Stimulated activated CD4-positive, alpha-beta T cell treated with anti-CD3 and anti-CD28 coated beads, Interleukin-1b, Interleukin-23, amount 100 ng/mL, for 48 hours (primary cell): ENCODE results near the gene SNCA.

Source experiments
- DNase-seq: peaks from one replicate; pipeline ENCODE4 v3.0.0-alpha.2; 2020

Gene SNCA

DNA sequence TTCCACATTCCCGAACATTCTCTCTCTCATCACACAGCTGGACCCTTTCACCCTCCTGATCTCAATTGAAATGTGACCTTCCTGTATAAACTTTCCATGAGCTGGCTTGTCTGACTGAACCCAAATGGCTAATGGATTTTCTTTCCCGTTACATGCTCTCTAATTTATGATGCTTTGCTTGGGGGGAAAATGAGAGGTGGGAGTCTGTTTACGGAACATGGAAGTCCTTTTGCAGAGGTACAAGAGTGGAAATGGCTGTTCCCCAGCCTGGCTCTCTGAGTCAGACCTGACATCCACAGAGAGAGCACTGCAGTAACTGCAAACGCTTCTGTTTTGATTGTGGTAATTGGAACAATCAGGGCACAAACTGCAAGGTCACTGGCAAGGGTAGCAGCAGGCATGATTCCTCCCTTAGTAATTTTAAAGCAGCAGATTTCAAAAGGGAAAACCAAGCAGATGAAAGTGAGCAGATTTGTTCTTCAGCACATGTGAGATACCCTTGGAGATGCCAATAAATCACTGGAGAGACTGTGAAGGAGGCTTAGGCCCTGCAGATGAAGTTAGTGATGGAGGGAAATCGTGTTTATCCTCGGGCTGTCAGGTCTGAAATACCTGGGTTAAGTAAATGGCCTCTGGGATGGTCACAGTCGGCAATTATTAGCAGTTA, 83.9 kb downstream of the SNCA start:
- no peak for DNase-seq

DNA sequence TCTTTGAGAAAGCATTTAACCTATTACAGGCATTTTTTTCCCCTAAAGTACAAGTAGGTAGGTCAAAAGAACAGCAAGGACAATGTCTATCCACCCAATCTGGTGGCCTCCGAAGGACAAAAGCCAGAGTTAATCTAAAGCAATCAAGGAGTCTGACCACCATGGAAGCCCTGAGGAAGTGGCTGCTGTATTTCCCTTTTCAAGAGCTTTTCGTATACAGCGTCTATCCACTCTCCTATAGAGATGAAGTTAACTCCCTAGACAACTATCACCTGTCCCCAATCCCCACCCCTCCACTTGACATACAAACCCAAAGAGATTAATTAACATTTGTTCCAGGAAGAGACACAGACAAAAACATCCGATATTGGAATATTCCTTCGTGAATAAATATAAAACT, 85.5 kb downstream of the SNCA start:
- DNase-seq = no peak

DNA sequence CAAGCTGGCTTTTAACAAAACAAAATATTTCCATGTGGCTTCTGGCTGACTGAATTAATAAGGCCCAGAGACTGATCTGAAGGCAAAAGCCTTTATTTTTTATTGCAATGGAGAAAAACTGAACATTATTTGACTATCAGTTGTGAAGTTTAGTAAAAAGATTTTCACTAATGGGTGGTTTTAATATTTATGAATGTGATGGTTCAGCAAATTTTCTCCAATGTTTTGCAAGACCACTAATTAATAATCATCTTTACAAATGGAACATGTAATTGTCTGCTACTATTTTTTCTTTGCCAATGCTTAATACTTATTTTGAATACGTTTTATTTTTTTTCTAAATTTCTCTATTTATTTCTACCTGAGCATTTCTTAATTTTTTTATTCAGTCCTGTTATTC, 90.6 kb downstream of the SNCA start:
- DNase-seq = no peak

DNA sequence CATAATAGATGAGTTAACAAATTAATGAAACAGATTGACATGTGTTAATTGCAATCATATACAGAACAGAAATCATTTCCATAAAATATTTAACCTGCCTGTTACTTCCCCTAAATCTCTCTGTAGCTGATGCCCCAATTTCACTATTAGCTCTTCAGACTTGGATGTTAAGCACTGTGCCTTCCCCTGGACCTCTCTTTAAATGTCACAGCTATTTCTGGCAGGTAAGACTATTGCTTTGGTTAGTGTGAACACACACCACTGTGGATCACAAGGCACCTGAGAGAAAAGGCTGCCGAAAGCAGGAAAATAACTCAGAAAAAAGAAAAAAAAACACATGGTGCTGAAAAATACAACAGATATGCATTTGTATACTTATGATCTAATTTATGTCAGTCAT, 91.3 kb downstream of the SNCA start:
- no peak for DNase-seq

DNA sequence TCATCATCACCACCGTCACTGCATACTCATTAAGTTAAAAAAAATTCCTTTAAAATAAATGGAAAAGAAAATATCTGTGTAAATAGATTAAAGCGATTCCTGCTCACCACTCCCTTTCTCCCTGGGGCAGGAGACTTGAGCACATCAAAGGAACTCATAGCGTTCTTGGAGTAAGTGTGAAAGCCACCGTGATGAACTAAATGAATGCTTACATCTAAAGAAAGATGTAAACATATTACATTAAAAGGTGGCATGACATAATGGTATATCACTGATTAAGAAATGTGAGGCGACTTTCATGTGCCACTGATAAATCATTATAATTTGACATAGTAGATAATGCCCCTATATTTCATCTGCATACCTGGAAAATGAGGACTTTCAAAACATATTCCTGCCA, 92.0 kb downstream of the SNCA start:
- DNase-seq = no peak

DNA sequence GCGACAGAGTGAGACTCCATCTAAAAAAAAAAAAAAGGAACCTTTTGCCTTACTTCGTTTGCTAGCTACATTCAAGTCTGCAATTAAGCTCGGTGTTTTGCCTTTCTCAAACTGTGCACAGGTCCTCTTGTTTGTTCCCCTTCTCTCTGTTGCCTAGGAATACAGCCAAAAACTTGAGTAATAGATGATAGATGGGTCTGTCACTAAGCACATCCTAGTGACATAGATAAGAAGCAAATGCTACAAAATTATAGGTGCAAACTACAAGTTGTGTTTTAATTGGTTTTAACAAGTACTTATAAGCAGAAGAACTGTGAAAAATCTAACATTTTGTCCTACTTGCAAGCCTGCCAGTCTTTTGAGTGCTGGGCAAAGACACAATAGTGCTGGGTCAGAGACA, 95.2 kb downstream of the SNCA start:
- no peak for DNase-seq

DNA sequence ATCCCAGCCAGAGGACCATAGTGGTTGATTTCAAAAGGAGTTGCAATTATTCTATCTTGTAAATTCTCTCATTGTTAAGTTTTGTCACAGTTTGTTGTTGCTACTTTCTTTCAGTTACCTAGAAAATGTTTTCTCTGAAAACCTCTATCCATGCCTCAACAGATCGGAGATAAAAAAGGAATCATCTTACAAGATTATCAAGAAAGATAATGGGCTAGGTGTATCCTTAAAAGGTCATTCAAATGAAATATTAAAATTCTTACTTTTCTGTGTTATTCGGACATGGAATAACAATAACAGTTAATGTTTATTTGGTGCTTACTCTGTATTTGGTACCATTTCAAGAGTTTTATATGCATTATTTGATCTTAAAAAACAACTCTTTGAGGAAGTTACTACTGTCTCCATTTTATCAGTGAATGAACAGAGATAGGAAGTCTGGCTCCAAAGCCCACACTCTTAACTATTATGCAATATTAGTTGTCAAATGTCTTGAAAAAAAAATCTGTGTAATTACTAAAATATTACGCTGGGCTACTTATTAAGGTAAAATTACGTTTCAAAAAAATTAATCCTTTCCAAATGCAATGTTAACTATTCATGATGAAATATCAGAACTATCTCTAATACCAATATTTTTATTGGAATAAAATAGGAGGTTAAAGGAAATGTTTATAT, 97.5 kb downstream of the SNCA start:
- DNase-seq = no peak

DNA sequence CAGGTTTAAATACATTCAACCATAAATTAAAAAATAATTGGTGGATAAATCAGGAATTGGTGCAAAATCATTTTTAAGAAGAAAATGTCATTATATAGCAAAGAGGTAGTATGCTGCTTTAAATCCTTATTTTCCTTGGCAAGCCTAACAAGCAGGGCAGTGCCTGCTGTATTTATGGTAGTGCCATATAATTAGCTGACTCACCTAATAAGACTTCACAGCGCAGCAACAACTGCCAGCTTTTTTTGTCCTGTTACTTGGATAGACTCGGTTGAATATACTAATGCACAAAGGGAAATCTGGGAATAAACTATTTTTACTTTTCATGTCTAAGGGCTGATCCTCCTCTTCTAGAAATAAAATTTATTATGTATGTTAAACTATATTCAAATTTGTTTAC, 99.1 kb downstream of the SNCA start:
- no peak for DNase-seq

DNA sequence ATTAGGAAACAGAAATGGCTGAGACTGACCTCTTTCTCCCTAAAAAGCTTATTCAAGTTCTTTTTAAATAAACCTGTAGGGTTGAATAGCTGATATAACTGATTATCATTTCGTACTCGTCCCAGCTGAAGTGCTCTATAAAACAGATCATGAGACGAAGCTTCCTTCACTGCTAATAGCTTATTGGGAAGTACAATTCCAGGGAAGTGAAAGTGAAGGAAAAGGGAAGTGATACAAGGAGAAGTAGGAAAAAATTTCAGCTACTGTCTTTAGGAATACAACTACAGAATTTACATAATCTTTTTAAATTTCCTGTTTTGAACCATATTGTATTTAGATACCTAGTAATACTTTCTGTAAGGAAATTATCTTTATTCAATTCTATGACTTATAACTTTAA, 103.0 kb downstream of the SNCA start:
- DNase-seq = no peak

DNA sequence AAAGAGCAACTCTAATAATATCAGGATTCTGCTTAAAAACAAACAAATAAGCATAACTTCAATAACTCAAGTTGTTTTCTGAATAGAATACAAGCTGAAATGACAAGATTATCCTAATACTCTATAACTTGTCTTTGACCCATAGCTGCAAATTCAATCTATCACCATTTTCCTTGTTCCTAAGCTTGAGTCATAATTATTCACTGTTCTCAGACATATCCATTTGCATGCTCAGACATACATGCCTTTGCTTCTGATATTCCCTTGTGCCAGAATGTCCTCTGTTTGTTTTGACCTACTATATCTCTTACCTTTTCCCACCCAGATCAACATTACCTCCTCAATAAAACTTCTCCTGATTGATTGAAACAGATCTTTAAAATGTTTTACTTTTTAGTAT, 109.7 kb downstream of the SNCA start:
- DNase-seq = no peak

DNA sequence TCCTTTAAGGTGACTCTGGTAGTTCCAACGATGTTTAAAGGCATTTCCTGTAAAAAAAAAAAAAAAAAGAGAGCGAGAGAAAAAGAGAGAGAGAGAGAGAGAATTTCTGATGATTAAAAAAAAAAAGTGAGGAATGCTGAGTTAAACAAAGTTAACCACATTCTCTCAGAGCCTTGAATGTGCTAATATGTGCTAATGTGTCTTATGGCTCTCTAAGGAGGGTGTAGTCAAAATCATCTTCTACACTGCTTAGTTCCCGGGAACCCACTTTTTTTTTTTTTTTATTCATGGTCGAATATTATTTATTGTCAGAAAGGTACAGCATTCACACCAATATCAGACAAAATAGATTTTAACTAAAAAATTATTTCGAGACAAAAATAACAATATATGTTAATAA, 111.7 kb downstream of the SNCA start:
- no peak for DNase-seq

DNA sequence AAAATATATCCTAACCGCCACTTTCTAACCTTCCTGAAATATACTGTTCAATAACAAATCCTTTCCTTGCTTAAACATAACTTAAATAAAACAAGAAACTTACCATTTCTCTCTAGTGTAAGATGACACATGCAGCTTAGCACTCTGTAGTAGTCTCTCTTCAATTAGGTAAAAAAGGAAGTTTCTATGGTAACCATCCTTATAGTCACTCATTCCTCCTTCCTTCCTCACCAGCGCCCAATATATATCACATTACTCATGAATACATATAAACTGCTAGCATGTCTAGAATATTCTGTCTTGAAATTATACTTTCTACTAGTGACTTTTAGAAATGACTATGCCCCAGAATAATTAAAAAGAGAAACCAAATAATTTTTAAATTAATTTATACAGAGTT, 112.2 kb downstream of the SNCA start:
- no peak for DNase-seq

DNA sequence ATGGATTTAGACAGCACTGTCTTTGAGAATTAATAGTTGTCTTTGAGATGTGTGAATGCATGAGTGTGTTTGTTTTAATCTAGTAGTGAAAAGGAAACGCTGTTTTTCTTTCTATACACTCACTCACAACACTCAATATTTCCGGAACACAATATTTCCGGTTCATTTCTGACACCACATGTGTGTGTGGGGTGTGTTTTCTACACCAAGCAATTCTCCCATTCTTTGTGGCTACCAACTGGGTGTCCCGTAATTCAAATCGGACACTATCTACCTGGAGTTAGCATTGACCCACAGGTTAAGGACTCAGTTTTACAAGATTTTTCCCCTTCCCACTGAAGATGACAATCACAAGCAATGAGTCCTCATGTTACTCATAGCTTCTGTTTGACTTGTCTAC, 113.9 kb downstream of the SNCA start:
- no peak for DNase-seq

DNA sequence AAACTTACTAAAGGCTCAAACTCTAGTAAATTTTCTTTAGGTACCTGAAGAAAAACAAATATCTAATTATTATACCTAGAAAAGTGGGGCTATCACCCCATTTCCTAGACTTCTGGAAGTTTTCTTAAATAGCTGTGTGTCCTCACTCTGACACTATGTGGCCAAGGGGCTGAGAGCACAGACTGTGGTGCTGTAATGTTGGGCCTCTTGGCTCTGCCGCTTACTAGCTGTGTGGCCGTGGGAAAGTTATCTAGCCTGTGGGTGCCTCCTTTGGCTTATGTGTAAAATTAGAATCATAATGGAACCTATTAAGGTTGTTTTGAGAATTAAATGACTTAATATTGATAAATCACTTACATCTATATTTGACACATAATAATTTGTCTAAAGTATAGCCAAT, 114.4 kb downstream of the SNCA start:
- DNase-seq = no peak

DNA sequence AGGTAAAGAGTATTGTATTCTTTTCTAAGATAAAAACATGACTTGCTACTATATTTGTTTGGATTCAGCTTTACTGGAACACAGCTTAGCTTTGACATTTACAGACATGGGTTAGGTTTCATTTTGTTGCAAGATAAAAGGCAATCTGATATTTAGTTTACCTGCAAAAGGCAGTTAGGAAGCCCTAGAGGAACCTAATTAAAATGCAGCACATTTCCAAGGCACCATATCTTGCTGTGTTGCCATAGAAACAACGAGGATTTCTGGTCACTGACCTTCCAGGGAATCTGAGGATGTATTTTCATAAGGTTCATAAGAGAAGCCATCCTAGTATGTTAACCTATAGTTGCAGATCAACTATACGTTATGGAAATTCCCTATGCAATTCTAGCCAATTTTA, 116.0 kb downstream of the SNCA start:
- no peak for DNase-seq

DNA sequence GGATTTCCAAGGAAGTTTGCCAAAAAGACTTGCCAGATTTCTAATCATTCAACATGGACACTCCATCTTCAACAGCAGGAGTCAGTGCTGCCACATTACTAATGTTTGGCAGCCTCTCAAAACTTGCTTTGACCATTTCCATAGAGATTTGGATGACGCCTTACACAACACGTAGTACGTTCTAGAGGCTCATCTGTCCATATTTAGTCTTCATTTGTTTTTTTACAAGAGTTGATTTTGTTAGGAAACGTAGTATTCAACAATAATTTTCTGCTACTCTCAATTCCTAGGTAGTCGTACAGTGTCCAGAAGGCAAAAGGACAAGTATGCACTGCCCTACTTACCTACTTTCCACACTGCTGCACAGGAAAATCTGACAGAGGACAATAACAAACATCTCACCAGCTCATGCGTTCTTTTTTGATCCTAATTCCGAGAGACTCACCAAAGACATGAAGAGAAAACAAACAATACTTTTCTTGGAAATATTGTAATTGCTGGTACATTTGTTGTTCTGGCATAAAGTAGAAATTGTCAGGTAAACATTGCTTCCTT, 117.3 kb downstream of the SNCA start:
- DNase-seq = no peak

DNA sequence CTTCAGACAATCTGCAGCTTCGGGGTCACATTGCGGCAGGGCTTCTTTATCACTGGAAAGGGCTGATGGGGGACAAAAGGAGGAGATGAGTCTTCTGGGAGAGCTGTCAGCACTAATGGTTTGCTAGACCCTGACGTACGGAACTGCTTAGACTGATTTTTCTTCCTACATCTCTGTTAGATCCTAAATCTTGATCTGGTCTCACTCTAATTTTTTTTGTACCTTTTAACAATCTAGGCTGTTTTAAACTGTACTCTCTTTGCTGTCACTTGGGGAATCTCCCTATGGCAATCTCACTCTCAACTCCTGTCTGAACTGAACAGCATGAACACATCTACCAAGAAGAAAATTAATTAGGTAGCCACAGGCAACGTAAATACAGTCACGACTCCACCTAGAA, 120.1 kb downstream of the SNCA start:
- DNase-seq = no peak

DNA sequence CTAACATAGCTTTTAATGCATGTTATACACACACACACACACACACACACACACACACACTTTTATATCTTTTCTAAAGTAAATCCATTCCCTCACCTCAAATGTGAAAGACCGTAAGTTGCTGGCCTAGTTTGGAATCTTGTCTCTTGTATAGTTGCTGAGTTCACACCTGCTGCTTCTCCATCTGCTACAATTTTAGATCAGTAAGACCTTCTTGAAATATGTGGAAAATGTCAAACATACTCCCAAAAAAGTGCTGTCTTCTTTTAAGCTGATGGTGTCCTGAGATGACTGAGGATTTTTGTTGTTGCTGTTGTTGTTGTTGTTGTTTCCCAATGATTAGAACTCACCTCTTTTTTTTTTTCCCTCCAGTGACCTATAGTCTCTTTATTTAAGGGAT, 121.3 kb downstream of the SNCA start:
- no peak for DNase-seq

DNA sequence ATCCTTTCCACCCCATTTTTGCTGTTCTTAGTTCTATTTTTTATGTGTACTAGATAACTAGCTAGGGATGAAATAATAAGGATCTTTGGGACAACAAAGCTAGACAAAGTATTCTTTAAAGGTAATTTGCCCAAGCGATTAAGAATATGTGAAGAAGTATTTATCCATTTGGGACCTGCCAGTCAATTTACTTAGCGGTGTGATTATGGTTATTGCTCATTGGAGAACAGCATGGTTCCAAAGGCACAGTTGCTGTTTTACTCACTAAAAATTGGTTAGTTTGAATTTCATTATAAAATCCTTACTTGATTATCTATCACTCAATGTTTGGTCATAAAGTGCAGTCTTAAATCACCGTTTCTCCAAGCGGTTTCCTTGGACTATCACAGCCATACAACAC, 124.1 kb downstream of the SNCA start:
- no peak for DNase-seq

DNA sequence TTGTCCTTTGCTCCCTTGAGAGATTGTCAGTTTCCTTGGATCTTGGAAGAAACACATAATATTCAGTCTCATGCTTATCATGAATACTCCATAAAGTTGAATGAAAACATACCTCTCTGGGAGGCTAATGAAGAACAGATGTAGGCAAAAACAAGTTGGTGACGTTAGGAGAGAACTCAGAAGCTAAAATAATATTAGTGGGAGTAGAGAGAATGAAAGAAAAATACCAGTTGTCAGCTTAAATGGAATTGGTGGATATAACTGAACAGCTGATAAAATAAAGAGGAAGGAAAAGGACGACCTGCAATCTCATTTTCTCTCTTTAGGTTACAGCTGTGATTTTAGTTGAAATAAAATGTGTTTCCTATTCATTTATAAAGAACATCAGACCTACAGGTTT, 124.8 kb downstream of the SNCA start:
- no peak for DNase-seq

DNA sequence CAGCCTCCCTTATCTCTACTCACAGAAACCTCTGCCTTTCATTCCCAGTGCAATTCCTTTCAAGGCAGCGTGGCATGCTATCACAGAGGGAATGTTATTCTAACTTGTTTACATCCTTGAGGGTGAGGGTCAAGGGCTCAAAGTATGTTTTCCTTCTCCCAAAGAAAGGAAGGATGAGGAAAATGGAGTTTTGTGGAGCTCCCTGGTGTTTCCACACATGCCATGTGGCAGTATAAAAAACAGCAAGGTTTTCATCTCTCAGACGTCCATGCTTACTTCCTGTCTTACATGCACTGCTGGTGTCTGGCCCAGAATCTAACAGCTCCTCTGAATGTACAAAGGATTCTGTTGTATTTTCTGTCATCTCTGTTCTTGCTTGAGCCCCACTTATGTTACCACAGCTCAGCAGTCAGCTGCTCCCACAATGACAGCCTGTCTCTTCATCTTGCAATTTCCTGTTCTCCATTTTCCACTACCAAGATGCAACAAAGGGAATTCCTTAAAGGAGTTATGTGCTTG, 128.0 kb downstream of the SNCA start:
- DNase-seq = no peak

DNA sequence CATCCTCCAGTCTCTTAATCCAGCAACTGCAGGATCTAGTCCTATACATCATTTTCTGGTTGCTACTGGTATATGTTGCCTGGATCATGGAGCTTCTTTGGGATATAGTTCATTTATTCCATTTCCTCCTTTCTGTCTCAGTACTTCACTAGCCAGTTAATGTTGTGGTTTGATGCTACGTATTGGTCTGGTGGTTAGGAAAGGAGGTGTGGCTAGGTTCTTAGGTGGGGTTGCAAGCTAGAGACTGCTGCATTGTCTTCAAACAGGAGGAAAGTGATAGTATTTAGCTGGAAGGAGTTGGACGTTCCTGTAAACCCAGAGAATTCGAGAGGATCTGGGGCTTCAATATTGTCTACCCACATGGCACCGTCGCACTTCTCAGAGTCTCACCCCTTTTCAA, 129.5 kb downstream of the SNCA start:
- DNase-seq = no peak

DNA sequence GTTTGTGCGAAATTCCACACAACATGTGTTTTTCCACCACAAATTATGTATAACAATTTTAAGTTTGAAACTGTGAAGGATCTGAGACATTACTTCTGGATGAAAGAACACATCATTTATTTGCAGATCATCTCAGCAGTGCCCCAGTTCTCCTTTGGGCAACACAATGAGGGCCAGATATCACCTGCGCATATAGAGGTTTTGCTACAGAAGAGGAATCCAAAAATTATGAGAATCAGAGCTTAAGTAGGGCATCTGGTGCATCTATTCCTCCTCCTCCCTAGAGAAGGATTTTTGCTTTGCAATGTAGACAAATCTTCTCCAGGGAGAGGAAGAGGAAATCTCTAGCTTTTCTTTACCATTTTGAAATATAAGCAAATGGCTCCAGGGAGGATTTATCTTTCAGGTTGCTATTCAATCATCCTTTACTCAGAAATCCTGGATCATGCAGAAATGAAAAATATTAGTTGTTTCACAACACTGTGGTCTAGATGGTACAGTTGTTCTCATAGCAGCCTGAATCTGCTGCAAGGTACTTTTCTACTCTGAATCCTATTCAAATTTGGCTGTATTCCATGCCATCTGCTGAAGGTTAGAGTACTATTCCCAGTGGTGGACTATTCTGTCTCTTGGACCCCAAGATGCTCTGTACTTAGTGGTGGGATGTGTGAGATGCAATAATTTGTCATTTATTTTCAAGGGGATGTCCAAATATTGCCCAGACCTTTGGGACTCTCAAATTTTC, 132.1 kb downstream of the SNCA start:
- DNase-seq = no peak
